OCI-M1 (cell line): Measurements from ENCODE around the gene TBC1D19.

ENCODE experiments used
- DNase-seq: peaks from one replicate; lab custom pipeline; 2025; lab: John Stamatoyannopoulos, UW

TBC1D19 gene

GRCh38 chr4:26731351-26732035 lies 147.6 kb downstream of the TBC1D19 start:
- DNase-seq, result no peak

GRCh38 chr4:26732356-26732755 lies 148.5 kb downstream of the TBC1D19 start:
- no peak for DNase-seq

- DNase-seq, result no peak
These were observed 152.7 kb downstream of the TBC1D19 start for GRCh38 chr4:26736621-26737020.

DNA sequence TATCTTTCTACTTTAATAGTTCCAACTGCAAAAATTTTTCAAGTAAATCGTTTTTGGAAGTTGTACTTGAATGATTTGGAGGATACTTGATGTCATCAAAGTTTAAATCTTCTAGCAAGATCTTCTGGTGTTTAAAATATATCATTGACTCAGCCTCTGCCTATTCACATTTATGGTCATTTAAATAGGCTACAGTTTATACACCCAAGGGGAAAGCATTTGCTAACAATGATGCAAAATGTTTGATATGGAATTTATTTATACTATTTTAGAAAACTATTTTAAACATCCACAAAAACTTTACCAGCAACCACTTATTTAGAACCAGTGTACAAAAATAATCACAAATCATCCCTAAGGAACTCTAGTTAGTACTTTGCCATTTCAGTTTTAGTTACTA lies 153.5 kb downstream of the TBC1D19 start:
- no peak for DNase-seq

- no peak for DNase-seq
These were observed 157.6 kb downstream of the TBC1D19 start for GRCh38 chr4:26741491-26741871.

GRCh38 chr4:26746802-26747213 lies 162.9 kb downstream of the TBC1D19 start:
- DNase-seq, result peak; percentile 72

DNA sequence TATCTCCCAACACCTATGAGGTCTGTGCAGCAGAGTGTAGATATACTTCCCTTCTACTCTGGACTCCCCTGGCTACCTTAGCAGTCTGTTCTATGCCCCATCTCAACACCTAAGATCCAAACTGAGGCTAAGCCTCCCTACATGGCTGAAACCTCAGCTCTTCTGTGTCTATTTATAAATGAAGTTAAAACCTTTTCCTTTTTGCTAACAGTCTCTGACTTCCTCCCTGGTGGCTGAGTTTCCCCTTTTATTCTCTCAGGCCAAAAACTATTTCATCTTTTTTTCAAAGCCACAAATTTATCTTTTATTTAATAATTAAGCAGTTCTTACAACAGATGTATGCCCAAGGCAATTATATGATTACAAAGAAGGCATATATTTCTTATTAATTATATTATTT lies 164.9 kb downstream of the TBC1D19 start:
- DNase-seq, result peak; percentile 9

- no peak for DNase-seq
These were observed 166.0 kb downstream of the TBC1D19 start for GRCh38 chr4:26749867-26750266.

DNA sequence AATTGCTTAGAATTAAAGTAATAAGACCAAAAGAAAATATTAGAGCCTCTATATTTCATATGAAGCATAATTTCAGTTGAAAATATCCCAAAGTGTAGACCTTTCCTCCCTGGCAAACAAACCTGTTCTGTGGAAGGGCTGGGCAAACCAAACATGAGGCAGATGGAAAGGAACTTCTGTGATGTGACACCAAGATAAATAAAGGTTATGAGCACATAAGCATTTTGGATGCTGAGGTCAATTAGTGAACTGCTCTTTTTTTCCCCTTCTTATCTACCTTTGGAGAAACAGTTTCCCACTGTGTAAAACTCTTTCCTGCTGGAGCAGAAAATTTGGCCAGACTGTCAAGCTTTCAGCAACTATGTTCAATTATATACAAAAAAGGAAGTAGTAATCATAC lies 167.1 kb downstream of the TBC1D19 start:
- peak; percentile 14 for DNase-seq

- no peak for DNase-seq
These were observed 168.0 kb downstream of the TBC1D19 start for GRCh38 chr4:26751838-26752237.

DNA sequence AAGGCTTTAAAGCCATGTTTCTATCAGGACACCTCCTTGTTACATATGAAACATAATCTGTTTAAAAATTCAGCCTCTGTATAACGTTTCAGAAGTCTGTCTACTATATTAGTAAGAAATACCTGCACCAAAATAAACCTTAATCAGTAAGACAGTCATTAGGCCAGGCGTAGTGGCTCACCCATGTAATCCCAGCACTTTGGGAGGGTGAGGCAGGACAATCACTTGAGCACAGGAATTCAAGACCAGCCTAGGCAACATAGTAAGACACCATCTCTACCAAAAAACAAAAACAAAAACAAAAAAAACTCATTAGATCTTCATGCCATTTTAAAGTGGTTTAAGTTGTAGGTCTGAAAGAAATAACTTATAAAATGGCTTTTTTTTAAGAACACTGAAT lies 169.3 kb downstream of the TBC1D19 start:
- DNase-seq, result no peak

DNA sequence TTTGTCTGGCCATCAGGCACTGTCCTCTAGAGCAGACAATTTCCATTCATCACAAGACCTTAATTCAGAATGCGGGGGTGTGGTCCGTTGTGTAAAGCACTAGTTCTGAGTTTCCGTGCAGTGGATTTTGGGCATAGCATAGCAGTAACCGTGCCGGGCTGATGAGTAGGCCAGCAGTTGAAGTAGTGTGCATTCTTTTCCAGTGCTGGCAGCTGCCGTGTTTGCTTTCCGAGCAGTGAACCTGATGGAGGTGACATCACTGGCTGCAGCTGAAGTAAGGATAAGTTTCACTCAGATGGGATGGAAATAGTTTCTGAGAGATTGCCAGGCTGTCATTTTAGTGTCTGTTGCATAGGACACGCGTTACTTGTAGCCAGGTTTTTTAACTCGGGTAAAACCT lies 169.7 kb downstream of the TBC1D19 start:
- no peak for DNase-seq

- no peak for DNase-seq
These were observed 173.9 kb downstream of the TBC1D19 start for GRCh38 chr4:26757751-26758150.

DNA sequence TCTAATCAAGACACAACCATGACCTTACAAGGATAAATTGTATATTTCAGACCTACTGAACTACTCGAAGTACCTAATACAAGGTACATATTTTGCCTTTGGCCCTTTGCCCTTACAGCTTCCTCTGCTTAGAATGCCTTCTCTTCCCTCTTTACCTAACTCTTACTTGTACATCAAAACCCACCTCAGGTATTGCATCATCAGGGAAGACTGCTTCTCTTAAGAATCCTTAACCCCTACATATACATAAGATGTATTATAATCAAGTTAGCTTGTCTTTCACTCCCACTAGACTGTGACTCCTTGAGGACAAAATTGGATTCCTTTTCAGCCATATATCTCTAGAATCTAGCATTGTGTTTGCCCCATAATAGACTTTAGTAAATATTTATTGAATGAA lies 175.0 kb downstream of the TBC1D19 start:
- DNase-seq, result no peak

DNA sequence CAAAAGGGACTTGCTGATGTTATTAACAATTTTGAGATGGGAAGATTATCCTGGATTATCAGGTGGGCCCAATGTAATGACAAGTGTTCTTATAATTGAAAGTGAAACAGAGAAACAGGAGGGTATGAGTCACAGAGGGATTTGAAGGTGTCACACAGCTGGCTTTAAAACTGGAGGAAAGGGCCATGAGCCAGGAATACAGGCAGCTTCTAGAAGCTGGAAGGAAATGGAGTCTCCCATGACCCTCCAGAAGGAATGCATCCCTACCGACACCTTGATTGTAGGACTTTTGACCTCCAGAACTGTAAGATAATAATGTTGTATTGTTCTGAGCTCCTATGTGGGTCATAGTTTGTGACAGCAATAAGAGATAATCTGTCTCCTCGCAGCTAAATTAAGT lies 178.8 kb downstream of the TBC1D19 start:
- peak; percentile 29 for DNase-seq

DNA sequence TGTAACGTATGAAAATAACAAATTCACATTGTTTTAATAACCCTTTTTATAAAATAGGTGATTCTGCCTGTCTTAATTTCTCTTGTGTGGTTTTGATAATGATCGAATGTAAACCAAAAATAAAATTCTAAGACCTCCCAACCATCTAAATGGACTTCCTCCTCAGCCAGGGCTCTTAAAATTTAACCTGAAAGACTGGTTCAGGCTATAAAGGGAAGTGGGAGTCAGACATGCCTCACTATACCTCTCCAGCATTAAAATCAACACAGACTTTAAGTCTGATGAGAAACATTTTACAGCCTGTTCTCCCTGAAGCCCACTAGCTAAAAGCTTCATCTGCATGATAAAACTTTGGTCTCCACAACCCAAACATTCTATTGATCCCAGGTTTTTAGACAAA lies 179.2 kb downstream of the TBC1D19 start:
- peak; percentile 32 for DNase-seq

- DNase-seq, result peak; percentile 33
These were observed 179.8 kb downstream of the TBC1D19 start for GRCh38 chr4:26763648-26764047.

GRCh38 chr4:26764231-26764630 lies 180.3 kb downstream of the TBC1D19 start:
- DNase-seq, result no peak

GRCh38 chr4:26765515-26765914 lies 181.6 kb downstream of the TBC1D19 start:
- DNase-seq, result peak; percentile 79

DNA sequence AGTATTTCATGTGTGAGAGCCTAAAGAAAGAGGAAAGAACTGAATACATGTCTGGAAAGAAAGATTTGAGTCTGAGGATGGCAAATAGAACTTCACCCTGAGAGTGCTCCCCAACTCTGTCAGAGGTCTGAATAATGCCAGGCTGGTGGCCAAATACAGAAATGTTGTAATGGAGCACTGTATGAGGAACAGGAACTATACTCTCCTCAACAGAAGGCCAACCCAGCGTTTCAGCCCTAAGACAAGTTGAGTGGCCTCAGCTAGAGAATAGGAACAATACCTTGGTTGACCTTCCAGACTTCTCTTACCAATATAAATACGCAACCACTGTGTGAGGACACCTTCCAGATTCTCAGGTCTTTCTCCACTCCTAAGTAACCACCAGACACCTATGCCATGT lies 182.3 kb downstream of the TBC1D19 start:
- no peak for DNase-seq

GRCh38 chr4:26772096-26772873 lies 188.4 kb downstream of the TBC1D19 start:
- no peak for DNase-seq

- no peak for DNase-seq
These were observed 195.3 kb downstream of the TBC1D19 start for GRCh38 chr4:26779224-26779623.

GRCh38 chr4:26779674-26780073 lies 195.8 kb downstream of the TBC1D19 start:
- no peak for DNase-seq

GRCh38 chr4:26780539-26780938 lies 196.7 kb downstream of the TBC1D19 start:
- no peak for DNase-seq
